GM21529 (cell line): Measurements from ENCODE around the gene SFT2D1.

Experiments
- ATAC-seq: cut with Tn5 transposase; IDR thresholded peaks from one replicate; pipeline ENCODE4 v1.9.1; 2021; ENCODE audit not compliant: unreplicated experiment

SFT2D1 gene

DNA sequence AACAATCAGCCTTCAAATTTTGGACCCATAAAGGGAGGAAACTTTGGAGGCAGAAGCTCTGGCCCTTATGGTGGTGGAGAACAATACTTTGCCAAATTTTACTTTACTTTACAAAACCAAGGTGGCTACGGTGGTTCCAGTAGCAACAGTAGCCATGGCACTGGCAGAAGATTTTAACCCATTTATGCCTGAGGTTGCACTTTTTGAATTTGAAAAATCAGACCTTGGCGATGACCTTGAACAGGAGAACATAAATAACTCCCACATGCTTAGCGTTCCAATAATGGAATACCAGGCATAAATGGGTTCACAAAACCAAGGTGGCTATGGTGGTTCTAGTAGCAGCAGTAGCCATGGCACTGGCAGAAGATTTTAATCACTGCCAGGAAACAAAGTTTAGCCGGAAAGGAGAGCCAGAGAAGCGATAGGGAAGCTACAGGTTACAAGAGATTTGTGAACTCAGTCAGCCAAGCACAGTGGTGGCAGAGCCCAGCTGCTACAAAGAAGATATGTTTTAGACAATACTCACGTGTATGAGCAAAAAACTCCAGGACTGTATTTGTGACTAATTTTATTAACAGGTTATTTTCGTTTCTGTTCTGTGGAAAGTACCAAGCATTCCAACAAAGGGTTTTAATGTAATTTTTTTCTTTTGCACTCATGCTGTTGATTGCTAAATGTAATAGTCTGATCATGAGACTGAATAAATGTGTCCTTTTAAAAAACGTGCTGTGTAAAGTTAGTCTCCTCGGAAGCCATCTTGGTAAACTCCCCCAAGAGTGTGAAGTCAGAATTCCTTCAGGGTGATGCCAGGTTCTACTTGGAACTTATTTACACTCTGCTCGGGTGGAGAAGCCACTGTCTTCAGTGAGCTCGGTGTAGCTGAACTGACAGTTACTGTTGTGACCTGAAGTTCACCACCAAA is 6.7 kb downstream of the SFT2D1 start:
- ATAC-seq, result peak; percentile 36

DNA sequence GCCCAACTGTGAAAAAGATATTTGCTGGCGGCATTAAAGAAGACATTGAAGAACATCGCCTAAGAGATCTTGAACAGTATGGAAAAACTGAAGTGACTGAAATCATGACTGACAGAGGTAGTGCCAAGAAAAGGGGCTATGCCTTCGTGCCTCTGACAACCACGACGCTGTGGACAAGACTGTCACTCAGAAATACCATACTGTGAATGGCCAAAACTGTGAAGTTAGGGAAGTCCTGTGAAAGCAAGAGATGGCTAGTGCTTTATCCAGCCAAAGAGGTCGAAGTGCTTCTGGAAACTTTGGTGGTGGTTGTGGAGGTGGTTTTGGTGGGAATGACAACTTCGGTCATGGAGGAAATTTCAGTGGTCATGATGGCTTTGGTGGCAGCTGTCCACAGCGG is 7.5 kb downstream of the SFT2D1 start:
- ATAC-seq, result no peak

DNA sequence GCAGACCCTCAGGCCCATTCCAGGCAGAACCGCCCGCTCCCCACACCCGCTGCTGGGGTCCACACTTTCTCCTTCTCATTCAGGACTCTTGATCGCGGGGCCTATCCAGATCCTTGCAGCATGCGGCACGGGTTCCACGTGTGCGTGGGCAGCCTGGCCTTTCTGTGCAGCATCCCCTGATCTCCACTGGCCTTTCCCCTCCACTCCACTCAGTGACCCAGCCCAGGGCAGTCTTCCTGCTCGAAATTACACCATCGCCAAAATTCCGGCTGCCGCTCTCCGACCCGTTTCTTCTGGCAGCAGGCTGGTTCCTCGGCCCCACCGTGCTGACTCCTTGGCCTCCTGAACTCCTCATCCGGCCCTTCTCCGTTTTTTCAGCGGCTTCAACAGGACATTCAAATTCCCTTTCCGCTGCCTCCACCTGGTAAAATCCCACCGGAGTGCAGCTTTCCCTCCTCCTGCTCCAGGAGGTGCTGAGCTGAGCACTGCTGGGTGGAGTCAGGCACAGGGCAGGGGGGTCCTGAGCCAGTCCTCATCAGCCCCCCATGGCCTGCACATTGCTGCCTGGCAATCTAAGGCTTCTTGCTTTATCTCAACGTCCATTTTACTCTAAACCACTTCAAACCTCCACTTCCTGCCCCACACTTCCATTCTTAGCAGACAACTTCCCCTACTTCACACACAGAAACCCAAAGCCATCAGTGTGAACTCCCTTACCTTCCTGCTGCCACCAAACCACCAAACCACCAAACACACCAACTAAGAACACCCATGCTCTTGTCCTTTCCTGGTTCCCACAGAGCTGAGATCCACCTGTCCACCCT is 9.0 kb downstream of the SFT2D1 start:
- ATAC-seq, result peak; percentile 81

- ATAC-seq, result no peak
These were observed 10.6 kb downstream of the SFT2D1 start for GRCh38 chr6:166331503-166332415.

- no peak for ATAC-seq
These were observed 11.7 kb downstream of the SFT2D1 start for GRCh38 chr6:166330612-166331011.

DNA sequence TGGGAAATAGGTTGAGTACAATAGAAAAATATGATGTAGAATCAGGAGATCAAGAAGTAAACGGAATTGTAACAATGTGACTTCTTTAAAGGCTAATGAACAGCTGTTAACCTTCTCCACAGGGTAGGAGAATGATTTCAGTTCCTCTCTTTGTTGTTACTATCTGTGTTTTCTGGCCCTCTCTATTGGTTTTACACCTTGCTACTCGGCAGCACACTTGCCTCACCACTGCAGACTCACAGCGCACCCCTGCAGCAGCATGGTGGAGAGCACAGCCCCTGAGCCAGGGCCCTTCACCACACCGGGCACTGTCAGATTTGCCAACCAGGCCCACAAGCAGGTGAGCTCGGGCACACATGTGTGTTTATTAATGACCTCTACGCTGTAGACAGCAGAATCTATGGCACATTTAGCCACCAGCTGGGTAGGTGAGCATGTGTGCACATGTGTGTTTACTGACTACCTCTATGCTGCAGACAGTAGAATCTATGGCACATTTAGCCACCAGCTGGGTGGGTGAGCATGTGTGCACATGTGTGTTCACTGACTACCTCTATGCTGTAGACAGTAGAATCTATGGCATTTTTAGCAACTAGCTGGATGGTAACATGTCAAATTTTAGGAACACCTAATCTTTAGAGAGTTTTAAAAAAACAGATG is 16.8 kb downstream of the SFT2D1 start:
- ATAC-seq, result peak; percentile 93

- no peak for ATAC-seq
These were observed 18.9 kb downstream of the SFT2D1 start for GRCh38 chr6:166323395-166323794.

- ATAC-seq, result no peak
These were observed 23.4 kb downstream of the SFT2D1 start for GRCh38 chr6:166318649-166319600.

GRCh38 chr6:166318227-166318626 is 24.1 kb downstream of the SFT2D1 start:
- ATAC-seq, result no peak

GRCh38 chr6:166317261-166318212 is 24.8 kb downstream of the SFT2D1 start:
- no peak for ATAC-seq

DNA sequence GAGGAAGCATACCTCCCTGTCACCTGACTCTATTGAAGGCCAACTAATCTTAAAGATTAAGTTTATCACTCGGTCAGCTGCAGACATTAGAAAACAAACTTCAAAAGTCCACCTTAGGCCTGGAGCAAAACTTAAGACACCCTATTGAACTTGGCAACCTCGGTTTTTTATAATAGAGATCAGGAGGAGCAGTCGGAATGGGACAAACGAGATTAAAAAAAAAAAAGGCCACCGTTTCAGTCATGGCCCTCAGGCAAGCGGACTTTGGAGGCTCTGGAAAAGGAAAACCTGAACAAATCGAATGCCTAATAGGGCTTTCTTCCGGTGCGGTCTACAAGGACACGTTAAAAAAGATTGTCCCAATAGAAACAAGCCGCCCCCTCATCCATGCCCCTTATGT is 26.9 kb downstream of the SFT2D1 start:
- ATAC-seq, result no peak

- ATAC-seq, result no peak
These were observed 27.9 kb downstream of the SFT2D1 start for GRCh38 chr6:166314454-166314853.

GRCh38 chr6:166313255-166314070 is 28.9 kb downstream of the SFT2D1 start:
- peak; percentile 66 for ATAC-seq

DNA sequence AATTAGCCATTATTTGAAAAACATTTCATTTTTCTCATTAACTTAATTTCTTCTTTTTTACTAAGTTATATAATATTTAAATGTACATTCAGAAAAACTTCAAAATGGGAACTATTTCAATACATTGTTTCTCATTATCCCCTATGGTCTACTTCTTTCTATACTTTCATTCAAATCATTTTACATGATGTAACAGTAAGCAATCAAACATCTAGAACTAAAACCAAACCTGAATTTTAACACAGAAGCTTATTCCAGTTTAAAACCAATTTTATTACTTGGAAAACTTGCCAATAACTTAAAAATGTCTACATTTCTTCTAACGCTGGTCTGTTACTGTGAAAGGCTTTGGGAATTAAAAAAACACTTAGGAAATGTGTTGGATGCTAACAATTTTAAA is 29.5 kb downstream of the SFT2D1 start:
- ATAC-seq, result no peak

- ATAC-seq, result no peak
These were observed 31.7 kb downstream of the SFT2D1 start for GRCh38 chr6:166310634-166311033.

GRCh38 chr6:166309977-166310376 is 32.4 kb downstream of the SFT2D1 start:
- no peak for ATAC-seq
